ENCODE measurements around the gene FAF1.
"Not testable (repeated sequence)": the region's sequence is repeated elsewhere in the genome, so short reads cannot be mapped to it uniquely, and the experiment has no call there.

Gene FAF1

DNA sequence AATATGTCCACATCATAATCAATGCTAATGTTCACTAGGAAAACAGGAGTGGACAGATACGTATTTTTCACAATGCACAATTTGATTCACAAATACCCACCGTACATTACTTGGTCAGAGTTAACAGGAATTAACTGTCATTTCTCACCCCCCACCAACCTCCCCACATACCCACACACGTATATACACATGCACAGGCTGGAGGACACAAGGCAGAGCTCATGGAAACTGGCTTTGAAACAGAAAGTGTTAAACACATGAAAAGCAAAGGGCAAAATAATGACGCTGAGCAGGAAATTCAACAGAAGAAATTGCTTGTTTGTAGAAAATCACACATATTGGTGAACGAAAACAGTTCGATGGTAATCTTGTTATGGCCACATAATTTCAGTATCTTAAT lies 348.4 kb downstream of the FAF1 start:
- no peak for DNase-seq

DNA sequence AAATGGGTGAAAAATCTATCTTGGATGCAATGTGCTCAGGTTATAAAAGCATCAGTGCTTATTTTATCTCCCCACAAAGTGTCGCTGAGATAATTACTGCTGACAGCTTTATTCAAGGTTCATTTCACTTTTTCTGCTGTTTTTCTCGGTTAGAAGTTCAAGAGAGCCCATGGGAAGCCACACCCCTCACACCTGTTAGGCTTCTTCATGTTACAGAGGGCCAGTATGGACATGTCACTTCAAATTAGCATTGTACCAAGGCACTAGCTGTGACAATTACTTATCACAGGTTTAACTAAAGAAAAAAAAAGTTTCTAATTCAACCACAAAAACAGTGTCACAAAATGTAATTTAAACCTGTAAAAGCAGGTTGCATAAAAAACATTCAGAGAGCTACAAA lies 349.5 kb downstream of the FAF1 start:
- peak; percentile 93 for DNase-seq

DNA sequence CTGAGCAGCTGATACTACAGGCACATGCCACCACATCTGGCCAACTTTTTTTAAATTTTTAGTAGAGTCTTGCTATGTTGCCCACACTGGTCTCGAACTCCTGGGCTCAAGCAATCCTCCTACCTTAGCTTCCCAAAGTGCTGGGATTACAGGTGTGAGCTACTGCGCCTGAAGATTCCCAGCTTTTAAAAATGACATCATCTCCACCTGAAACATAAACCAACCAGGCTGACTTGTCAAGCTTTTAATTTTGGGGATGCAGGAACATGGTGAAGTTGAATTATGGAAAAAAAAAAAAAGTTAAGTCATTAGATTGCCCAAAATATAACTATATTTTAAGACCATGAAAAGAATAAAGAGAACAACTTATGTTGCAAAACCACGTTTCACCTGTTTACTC lies 350.6 kb downstream of the FAF1 start:
- DNase-seq: no peak

DNA sequence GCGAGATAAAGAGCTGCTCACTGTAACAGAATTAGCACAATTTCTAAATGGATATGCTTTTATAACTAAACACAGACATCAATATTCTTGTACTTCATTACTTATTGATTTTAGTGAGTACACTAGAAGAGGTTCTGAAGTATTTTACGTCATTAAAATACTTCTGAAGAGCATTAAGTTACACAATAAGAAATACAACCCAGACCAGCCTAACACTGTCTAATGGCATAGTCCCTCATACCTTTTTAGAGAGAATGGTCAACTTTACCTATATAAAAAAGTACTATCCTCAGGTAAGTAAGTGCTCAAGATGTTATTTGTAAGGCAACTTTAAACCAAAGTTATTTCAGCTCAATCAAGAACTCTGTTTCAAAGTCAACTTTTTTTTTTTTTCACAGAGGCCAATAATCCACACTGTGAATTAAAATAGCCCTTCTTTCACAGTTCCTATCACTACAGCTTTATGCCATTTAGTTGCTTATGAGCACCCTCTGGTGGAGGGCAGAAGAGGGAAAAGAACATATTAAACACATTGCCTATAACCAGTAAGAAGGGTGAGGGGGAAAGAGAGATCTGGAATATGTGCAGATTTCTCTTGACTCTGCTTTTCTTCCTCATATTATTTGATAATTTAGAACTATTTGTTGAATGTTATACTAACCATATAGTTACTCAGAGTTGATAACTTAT lies 354.7 kb downstream of the FAF1 start:
- peak; percentile 42 for DNase-seq

DNA sequence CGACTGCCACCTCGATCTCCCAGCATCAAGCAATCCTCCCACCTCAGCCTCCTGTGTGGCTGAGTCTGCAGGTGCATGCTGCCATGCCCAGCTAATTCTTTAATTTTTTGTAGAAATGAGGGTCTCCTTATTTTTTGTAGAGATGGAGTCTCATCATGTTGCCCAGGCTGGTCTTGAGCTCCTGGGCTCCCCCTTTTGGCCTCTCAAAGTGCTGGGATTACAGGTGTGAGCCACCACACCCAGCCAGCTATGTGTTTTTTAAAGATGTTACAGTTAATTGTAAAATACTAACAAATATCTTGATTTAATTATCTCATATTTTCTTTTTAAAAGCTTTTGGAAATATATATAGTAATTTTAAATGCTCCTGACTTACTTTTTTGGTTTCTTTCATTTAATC lies 355.5 kb downstream of the FAF1 start:
- no peak for DNase-seq

DNA sequence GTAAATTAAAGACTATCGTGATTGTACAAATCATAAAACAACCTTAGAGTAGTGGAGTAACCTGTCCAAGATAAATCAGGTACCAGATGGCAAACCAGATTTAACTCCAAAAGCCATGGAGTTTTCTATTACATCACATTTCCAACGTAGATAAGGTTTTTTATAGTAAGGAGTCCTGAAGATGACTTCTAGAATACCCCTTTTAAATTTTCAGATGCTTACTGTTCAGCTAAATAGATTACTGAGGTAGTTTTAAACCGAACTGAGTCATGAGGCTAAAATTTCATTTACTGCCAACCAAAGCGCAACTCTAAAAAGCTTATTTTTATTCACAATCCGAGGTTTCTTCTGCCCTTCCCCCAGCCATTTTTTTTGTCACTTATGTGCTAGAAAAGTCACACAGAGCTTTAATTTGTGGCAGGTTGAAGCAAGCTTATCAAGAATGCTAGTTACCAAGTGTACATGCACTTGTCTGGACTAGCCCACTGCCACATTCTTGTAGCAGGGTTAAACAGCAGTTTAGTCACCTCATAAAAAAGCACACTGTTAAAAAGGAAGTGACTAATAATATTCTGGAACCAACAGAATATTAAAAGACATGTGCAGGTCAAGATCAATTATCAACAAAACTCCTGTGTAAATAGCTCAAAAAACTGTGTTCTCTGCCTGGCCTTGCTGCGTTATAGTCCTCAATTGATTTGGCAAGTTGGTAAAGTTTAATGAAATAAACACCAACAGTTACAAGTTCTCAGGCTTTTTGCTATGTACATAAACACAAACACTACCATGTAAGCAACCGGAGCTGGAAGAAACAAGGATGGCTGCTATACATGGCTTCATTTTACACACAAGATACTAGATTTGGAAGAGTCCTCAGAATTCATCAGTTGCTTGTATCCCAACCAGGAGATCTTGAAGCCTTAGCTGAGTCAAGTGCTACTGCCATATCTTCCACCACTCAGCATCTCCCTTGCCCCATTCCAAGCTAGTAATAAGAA lies 356.5 kb downstream of the FAF1 start:
- DNase-seq: peak; percentile 85

DNA sequence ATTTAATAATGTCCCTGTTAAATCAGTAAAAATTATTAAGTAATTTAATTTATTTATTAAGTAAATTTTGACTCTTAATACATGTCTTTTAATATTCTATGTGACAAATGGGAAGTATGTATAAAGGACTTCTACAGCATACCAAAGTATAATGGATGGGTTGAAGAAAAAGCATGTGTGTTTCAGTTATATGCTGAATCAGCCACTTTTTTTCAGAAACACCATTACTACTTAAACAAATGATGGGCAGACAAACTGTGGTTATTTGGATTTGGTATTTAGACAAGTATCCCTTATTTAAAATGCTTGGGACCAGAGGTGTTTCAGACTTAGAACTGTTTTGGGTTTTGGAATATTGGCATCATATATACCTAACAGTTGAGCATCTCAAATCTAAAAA lies 360.5 kb downstream of the FAF1 start:
- no peak for DNase-seq

DNA sequence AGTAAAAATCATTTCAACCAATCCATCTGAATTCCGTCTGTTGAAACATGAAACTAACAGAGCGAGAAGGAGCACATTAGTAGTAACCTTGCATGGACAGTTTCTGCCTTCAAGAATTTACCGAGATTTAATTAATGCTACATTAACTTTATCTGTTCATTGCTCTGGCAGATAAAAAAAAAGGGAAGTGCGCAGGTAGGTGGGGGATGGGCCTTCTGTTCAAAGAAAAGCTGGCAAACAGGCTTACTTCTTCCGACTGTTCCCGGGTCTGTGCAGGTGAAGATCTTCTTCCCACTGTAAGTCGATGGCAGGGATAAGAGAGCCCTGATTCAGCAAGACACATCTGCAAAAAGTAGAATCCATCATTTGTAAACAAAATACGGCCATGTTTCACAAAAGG lies 364.2 kb downstream of the FAF1 start:
- DNase-seq: no peak

DNA sequence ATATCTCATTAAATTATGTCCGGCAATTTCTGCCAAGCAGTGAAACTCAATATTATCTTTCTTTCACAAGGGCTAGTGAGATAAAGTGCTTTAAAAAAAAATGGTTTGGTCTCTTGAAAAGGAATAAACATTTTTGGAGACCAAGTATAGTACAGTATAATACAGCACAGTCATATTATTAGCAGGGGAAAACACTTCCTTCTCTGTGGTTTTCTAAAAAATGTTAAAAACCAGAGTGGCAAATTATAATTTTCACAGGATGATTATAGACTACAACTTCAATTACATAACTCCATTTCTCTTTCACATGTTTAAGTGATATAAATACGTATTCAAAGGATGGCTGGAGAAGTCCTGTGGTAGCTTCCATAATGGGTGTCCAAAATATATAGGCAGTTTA lies 366.6 kb downstream of the FAF1 start:
- no peak for DNase-seq

DNA sequence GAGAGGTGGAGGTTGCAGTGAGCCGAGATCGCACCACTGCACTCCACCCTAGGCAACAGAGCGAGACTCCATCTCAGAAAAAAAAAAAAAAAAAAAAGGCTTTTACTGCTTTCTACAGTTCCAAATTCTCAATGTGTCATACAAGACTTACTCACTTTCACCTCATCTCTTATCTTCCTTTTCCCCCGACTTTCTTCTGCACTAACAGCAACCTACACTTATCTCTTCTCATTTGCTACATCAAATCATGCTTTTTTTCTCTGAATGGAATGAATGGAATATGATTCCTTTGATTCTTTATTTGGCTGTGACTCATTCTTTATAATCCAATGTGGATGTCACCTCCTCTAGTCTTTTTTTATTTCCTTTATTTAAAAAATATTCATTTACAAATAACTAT lies 368.5 kb downstream of the FAF1 start:
- DNase-seq: no peak

DNA sequence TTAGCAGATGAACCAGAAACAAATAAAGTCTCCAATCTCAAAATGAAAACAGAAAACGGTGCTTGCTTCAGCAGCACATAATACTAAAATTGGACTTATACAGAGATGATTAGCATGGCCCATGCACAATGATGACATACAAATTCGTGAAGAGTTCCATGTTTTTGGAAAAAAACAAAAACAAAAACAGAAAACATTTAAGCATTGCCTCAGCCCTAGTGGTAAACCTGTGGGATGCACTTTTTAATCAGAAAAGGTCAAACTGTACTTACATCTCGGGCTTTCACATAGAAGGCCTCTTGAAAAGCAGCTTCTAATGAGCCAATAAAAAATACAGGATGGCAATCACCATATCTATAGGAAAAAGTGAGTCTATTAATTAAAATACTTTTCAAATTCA lies 377.7 kb downstream of the FAF1 start:
- DNase-seq: no peak

DNA sequence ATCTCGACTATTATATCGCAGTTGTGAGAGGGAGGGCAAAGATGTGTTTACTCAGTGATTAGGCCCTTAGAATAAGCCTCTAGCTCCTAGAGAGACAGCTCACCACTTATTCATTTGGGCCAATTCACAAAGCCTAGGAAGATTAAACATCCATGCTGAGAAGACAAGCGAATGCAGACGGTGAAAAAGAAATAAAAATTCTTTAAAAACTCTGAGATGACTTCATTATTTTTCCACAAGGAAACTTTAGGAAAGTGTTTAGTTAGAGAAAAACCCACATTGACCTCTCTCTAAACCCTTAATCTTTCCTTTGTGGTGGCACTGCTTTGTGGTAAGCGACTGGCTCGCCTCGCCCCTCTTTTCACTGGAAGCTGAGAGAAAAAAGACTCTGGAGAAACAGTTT lies 390.0 kb downstream of the FAF1 start:
- no peak for DNase-seq

DNA sequence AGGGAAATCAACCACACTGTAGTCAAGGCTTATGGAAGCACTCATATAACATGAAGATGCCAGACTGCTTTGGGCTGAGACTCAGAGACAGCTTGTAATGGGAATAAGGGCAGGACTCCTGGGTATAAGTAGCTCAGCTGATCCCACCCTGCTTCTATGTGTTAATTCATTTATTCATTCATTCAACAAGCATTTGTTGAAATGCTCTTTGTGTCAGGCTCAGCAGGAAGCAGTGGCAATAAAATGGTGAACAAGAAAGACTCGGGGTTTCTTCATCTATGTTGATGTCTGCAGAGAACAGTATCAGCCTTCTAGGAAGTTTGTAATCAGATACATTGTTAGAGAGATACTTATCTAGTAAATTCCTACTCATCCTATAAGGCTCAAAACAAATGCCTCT lies 391.3 kb downstream of the FAF1 start:
- no peak for DNase-seq

DNA sequence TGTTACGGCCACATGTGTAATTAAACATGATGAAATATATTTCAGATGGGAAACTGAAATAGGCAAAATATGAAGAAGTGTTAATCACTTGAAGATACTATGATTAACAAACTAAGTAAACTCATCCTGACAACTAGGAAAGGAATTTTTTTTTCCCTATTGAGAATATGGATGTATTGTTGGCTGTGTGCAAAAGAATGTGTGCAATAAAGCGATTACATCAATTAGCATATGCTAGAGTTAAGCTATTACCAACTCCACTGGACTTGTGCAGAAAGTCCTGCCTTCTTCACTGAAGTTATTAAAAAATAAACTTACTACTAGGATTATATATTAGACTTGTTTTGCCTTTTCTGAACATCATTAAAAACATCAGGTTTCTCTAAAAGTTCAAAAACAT lies 393.7 kb downstream of the FAF1 start:
- no peak for DNase-seq

DNA sequence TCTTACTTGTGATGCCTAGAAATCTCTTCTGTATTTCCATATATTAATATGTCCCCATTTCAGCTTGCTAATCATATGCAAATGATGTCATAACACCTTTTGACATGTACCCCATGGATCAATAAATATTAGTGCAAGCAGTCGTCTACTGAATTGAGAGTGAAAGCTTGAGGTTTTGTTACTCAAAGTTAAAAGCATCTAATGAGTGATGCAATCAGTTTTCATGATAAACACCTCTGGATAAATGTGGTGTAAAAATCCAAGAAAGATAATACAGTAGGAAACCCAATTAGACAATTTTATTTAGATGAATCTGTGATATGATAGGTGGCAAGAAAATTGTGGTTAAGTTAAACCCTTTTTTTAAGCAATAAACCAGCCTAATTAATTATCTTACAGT lies 395.6 kb downstream of the FAF1 start:
- no peak for DNase-seq

DNA sequence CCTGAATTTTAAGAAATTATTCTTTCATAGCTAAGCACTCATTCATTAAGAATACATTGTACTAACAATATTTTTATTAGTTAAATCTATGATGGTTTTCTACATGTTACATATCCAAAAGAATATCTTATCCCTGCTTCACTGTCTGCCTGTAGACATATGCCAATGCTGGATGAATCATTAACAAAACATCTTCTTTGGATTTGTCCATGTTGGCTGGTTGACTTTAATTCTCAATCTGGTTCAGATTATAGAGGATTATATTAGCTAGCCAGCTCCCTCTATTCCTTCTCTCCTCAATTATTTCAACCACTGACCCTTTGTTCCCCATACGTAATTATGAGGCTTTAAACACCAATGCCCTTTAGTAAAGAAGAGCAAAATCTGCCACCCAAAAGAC lies 398.0 kb downstream of the FAF1 start:
- DNase-seq: no peak

DNA sequence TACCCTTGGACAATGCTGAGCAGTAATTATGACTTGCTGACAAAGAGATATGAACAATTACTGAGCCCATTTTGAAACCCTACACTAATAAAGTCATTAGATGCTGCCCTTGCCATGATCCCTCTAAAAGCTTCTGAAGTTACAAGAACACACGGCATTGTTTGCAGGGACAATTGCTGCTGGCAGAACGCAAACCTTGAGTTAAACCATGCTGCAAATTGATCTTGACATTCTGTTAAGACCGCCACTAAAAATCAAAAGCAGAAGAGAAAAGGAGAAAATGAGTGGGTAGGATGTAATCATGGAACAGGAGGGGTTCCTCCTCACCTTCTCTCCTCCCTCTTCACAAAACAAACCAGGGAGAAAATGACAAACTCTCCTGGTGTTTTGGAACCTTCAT lies 400.6 kb downstream of the FAF1 start:
- no peak for DNase-seq

DNA sequence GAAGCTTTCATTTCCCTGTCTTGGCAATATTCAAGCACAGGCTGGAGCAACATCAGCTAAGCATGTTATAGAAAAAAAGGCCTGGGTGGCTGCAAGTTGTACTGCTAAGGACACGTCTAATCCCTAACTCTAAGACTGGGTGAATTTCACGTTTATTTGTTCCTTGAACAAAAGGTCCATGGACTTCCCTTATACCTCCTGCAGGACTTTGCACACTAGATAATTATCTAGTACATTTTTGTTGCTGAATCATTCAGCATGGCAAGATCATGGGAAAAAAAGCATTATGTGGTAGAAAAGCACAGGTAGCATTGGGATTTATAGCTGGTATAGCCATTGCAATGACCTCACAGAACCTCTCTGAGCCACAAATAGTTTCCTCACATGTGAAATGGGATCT lies 406.1 kb downstream of the FAF1 start:
- no peak for DNase-seq

DNA sequence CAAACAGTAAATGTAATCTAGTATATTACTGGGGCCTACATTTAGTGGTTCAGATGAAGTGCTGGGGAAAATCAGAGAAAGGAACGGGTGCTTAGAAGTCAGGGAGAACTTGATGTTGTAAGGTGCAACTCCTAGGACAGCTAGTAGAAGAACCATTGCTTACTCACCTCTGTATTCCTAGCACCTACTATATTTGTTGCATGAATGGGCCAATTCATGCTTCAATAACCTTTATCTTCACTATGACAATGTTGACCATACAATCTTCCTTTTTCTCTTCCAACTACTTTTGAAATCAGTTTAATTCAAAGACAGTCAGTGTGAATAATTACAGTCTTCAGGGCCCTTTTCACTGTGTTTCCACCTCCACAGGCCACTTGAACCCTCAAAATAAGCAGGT lies 411.8 kb downstream of the FAF1 start:
- no peak for DNase-seq

DNA sequence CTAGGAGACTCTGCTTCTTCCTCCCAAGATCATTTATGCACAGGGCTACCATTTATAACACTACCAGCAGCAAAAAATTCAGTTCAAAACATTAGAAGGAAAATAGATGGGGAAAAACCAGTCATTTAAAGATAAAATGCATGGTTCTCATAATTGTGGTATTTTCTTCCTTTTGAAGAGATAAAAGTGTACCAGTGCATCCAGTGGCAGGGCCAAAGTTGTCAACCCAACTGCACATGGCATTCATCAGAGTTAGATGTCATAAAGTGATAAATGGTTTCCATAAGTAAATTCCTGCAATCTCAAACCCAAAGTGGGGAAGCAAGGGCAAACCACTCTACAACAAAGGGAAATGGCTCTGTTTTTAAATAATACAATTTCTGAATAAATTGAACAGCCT lies 417.7 kb downstream of the FAF1 start:
- no peak for DNase-seq

DNA sequence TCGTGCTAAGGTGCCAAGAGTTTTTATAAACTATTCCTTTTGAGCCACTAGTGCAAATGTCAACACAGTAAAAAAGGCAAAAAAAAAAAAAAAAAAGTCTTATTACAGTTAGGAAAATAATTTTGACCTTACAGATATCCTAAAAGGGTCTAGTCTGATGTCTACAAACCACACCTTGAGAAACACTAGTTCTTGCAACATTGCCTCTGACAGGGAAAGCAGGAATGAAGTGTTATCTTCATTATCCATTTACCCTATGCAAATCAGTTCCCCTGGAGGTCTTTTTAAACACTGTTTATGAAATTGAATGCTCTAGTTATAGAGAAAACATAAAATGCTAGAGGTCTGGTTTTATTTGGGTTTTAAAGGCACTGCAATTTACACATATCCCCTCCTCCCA lies 421.6 kb downstream of the FAF1 start:
- no peak for DNase-seq

DNA sequence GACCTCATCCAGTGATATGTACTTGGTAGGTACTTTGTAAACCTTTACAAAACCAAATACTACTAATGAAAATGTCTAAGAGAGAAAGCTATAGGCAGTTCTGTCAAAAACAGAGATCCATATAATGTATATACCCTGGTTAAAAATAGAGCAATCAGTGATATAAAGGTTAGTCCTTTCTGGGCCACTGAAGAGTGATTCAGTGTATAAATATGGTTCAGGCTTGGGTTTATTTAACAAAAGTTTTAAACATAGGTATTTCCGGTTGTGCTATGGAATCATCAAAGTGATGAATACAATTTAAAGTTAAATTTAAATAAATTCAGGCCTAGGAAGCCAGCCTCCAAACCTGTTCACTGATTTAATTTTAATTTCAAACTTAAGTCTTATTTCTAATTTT lies 428.5 kb downstream of the FAF1 start:
- no peak for DNase-seq

DNA sequence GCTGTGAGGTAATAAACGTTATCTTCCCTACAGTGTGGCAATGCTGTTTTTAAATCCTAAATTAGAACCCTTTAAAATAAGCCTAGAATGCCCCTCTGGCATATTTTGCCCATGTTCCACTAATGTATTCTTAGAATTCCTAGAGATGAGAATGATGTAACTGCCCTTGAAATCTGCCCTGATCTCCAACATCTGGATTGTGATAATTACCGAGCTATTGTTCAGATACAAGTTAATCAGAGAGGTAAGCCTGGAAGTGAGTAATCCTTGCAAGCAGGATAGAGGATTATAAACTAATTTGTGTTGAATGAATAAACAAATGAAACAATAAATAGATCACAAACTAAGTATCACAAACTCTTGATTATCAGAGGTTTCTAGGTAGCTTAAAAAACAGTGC lies 429.0 kb downstream of the FAF1 start:
- DNase-seq: no peak

DNA sequence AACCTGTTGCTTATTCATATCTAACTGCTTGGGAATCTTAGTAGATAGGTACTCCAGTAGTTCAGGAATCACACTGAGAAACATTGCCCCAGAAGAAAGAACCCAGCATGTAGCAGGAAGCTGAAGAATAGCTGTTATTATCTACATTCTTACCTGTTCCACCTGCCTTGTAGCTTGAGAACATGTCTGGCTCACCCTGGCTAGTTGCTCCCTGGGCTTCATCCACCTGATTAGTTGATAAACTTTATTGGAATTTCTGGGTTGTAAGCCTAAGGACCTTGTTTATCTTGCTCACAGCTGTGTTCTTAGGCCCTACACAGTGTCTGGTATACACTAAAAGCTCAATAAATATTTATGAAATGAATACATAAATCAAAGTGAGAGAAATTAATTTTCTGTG lies 430.6 kb downstream of the FAF1 start:
- DNase-seq: no peak

DNA sequence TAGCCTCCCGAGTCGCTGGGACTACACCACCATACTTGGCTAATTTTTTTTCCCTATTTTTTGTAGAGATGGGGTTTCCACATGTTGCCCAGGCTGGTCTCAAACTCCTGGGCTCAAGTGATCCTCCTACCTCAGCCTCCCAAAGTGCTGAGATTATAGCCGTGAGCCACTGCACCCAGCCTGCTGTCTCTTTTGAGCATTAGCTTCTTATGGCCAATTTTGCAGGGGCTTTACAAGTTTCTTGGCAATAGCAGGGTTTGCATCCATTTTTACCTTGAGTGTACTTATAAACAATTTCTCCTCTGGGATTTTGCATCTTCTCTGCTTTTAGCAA lies 432.1 kb downstream of the FAF1 start:
- DNase-seq: not testable (repeated sequence)

All from NCI-H2171 (cell line).